Measurements from ENCODE around the gene OXGR1. TPM values are rescaled to one million over a fixed set of nuclear protein-coding genes. Genes with fewer than 3 reads are reported as not detected.

Gene OXGR1
- total RNA-seq, 4 donors from 2014 or later = 0.17 to 5.5 (median 1.2) TPM

DNA sequence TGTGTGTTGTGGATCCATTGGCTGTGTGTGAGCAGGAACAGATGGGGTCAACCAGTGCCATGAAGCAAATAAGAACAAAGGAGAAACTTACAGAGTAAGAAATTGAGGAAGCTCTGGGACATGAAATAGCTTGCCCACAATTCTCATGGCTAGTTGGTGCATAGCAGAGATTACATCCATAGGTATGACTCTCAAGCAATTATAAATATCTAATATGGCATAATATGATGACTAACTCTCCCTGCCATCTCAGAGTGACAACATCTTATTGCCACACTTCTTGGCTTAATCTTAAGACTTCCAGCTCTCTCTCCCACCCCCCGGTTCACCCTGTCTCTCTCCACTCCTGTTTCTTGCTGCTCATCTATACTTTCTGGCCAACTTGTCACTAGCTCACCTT lies 53.3 kb downstream of the OXGR1 start:
- Histone ChIP-seq H3K27ac (replicated peaks in 1 of 4) (no peak overlapping the region), H3K36me3 (no peaks in the 10 kb centered on the region), H3K27me3 (no peaks in the 10 kb centered on the region), H3K4me1 (no peaks in the 10 kb centered on the region), H3K4me3 (no peak overlapping the region), H3K9me3 (no peaks in the 10 kb centered on the region)
- TF ChIP-seq POLR2A (IDR thresholded peaks at IDR 0.05; ENCODE audit: low read depth) (no peak), EP300 (IDR thresholded peaks at IDR 0.05) (no peak), CTCF (IDR thresholded peaks at IDR 0.05) (no peak), POLR2AphosphoS5 (IDR thresholded peaks at IDR 0.05) (no peak)
- no peak for DNase-seq (ENCODE audit: extremely low spot score)
- intact Hi-C loops (cut with DNase I) = no loop called here
- 77% methylated on average over 1 of the region's 1 CpG for WGBS

- peak; percentile 77 for DNase-seq (ENCODE audit: extremely low spot score)
- Histone ChIP-seq H3K4me3 (no peak overlapping the region), H3K27ac (replicated peaks in 1 of 4) (no peak overlapping the region), H3K4me1 (no peaks in the 10 kb centered on the region), H3K9me3 (no peaks in the 10 kb centered on the region), H3K27me3 (no peaks in the 10 kb centered on the region), H3K36me3 (no peaks in the 10 kb centered on the region)
- 53% methylated on average over 3 of the region's 3 CpGs for WGBS
- intact Hi-C loops (cut with DNase I) = no loop called here
- TF ChIP-seq POLR2AphosphoS5 (IDR thresholded peaks at IDR 0.05) (no peak), EP300 (IDR thresholded peaks at IDR 0.05) (no peak), CTCF (IDR thresholded peaks at IDR 0.05) (no peak), POLR2A (IDR thresholded peaks at IDR 0.05; ENCODE audit: low read depth) (no peak)
Measured at GRCh38 chr13:96935901-96936300, 58.4 kb downstream of the OXGR1 start.

Small RNA genes within 50 kb of the gene (small RNA-seq; reads per million reads assigned to genes)
- gene RN7SKP7 = 0 reads per million in 3 donors

Other genes with a start within 250 kb of the OXGR1 start
- gene MBNL2, start 227.9 kb upstream of the OXGR1 start, total RNA-seq = 100 to 1,000 TPM in 2 of 4 donors, 10 to 100 TPM in 2; 92.8 to 132 (median 101) TPM

Measured in esophagus muscularis mucosa (tissue), 4 donors.